GM12801 (cell line): ENCODE measurements around the gene HS6ST1.

Experiments
- TF ChIP-seq, protein P1 (sequence below): IDR thresholded peaks from one replicate; pipeline ENCODE4 v1.5.1; 2011; ENCODE audit warnings: control low read depth; ENCODE audit not compliant: insufficient read length; ENCODE audit errors: extremely low read depth

The HS6ST1 gene

DNA sequence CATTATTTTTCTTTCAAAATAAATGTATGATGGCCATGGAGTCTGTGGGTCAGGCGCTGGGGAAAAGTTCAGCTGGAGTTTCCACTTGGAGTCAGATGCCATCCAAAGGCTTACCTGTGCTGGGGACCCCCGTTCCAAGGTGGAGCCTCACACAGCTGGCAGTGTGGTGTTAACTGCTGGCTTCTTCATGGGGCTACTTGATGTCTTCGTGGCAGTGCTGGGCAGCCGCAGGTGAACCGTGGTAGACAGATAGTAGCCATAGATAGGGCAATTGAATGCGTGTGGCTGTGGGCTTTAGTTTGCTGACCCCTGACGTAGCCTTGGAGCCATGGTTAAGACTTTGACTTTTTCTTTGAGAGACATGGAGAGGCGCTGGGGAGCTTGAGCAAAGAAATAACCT, 83.1 kb downstream of the HS6ST1 start:
- TF ChIP-seq, protein P1, sequence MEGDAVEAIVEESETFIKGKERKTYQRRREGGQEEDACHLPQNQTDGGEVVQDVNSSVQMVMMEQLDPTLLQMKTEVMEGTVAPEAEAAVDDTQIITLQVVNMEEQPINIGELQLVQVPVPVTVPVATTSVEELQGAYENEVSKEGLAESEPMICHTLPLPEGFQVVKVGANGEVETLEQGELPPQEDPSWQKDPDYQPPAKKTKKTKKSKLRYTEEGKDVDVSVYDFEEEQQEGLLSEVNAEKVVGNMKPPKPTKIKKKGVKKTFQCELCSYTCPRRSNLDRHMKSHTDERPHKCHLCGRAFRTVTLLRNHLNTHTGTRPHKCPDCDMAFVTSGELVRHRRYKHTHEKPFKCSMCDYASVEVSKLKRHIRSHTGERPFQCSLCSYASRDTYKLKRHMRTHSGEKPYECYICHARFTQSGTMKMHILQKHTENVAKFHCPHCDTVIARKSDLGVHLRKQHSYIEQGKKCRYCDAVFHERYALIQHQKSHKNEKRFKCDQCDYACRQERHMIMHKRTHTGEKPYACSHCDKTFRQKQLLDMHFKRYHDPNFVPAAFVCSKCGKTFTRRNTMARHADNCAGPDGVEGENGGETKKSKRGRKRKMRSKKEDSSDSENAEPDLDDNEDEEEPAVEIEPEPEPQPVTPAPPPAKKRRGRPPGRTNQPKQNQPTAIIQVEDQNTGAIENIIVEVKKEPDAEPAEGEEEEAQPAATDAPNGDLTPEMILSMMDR, result no peak

DNA sequence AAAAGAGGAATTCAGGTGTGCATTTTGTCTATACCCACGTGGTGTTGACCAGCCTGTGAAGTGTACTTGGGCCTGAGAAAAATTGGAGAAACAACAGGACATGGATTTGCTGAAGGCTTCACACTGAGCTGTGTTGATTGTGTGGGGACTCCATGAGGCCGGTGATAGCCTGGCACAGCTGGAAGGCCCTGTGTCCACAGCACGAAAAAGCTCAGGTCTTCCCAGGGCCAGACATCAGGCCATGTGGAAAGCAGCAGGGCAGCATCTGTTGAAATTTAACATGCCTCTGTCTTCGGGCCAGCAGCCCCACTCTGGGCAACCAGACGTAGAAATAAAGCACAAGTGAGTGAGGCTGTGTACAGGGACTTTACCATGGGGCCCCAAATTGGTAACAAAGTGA, 84.1 kb downstream of the HS6ST1 start:
- TF ChIP-seq, protein P1, result no peak

DNA sequence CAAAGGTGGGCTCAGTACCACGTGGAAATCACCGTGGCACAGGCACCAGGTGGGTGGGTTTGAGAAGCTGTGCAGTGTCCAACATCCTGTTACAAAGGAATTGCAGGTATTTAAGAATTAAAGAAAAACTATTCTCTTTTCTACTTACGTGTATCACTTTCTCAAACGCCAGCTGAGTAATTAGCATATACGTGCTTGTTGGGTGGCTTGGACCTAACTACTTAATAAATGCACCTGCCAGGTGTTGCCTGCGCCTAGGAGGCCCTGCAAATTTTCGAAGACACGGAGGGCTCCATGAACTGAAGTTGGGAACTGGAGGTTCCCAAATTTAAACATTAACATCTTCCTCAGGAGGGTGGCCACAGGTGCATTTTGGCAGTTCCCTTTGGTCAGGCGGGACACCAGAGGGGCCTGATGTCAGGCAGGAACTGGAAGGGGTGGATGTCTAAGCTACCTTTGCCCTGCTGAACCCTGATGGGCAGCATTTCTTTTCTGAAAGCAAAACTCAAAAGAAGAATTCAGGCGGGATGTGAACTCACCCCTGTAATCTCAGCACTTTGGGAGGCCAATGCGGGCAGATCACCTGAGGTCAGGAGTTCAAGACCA, 84.8 kb downstream of the HS6ST1 start:
- TF ChIP-seq, protein P1, result no peak

DNA sequence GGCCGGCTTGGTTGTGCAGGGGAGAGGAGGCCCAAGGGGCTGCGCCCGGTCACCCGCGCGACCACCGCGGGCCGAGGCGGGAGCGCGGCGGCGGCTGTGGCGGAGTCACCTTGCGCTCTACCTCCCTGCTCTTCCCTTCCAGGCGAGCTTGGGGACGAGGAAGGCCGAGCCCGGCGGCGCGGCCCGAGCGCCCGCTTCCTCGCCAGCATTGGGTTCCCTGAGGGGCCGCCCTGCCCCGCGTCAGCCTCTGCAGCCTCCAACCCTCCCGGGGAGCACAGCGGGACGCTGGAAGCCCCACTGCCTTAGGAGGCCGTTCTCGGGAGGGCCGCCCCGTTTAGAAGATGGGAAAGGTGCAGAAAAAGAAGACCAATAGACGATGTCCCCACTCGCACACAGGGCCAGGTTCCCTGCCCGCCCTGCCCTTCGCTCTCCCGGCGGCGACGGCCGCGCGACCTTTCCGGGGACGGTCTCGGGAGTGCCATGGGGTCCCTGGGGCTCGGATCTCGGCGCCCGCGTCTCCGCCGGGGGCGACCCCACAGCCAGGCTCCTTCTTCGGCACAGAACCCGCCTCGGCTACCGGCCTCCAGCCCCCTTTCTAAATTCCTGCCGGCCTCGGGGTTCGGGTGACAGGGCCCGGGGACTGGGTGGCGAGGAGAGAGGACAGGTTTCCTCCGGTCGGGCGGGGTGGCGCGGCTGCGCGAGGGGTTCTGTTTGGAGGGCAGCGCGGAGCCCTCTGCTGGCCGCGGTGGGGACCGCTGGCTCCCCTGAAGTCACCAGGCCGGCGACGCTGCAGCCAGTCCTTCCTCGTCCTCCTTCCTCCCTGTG, 85.5 kb downstream of the HS6ST1 start:
- TF ChIP-seq, protein P1, result no peak

DNA sequence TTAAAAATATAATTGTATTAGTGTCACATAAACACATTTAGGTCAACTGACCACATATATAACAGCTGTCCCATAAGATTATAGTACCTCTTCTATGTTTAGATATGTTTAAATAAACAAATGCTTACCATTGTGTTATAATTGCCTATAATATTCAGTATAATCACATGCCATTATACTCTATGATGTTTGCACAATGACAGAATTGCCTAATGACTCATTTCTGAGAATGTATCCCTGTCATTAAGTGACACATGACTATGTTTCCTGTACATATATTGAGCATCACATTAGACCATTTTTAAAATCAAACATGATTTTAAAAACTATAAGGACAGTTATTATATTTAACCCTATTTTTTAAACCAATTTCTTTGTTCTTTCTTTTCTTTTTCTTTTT, 89.8 kb downstream of the HS6ST1 start:
- TF ChIP-seq, protein P1, result no peak

DNA sequence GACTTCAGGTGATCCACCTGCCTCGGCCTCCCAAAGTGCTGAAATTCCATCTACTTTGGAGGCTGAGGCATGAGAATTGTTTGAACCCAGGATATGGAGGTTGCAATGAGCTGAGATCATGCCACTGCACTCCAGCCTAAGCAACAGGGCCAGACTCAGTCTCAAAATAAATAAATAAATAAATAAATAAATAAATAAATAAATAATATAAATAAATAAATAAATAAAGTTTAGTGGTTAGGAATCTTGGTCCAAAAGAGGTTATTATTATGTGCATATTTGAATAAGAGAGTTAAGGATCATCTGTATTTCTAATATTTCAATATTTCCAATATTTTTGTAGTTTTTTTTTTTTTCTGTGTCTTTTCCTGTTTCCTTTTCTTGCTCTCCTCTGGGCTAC, 90.8 kb downstream of the HS6ST1 start:
- TF ChIP-seq, protein P1, result no peak

DNA sequence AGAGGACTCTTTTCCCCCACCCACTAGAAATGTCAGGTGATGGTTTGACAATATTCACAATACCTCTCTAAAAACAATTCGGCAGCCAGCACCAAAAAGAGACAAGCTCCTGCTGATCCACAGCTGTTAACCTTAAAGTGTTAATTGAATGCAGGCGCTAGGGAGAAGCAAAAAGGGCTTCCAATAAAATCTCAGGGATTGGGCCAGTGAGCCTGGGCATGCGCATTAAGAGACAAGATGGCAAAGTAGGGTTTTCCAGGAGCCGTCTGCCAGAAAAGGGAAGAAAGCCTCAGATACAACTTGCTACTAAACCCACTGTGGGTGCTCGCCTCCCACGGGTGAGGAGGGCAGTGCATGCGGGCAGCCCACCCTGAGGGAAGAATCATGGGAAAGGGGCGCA, 98.8 kb downstream of the HS6ST1 start:
- TF ChIP-seq, protein P1, result no peak
